Stimulated activated CD4-positive, alpha-beta T cell treated with anti-CD3 and anti-CD28 coated beads, Interleukin-1b, Interleukin-23, amount 100 ng/mL, for 48 hours (primary cell): Measurements from ENCODE around the gene CCL23.
"Not testable (repeated sequence)": the region's sequence is repeated elsewhere in the genome, so short reads cannot be mapped to it uniquely, and the experiment has no call there.

ENCODE experiments used
- DNase-seq: peaks from one replicate; pipeline ENCODE4 v3.0.0-alpha.2; 2020

CCL23 gene

GRCh38 chr17:36017799-36018198 lies at the start of gene CCL23:
TSS of gene CCL23 (minus strand) at chr17:36017972. CDS start at chr17:36017897, 75 bp downstream.
- no peak for DNase-seq

- DNase-seq, result no peak
Measured at GRCh38 chr17:36066365-36066985, 48.7 kb upstream of the CCL23 start.

GRCh38 chr17:36063786-36064541 lies 46.2 kb upstream of the CCL23 start, which contains the start of gene CCL18:
TSS of gene CCL18 (plus strand) at chr17:36064272. CDS start at chr17:36064343, 71 bp downstream.
- DNase-seq, result no peak

GRCh38 chr17:36060816-36061215 lies 43.0 kb upstream of the CCL23 start:
- DNase-seq, result no peak

GRCh38 chr17:36059406-36059805 lies 41.6 kb upstream of the CCL23 start:
- DNase-seq, result no peak

- no peak for DNase-seq
Measured at GRCh38 chr17:36057911-36058310, 40.1 kb upstream of the CCL23 start.

GRCh38 chr17:36055921-36056520 lies 38.2 kb upstream of the CCL23 start:
- DNase-seq, result no peak

GRCh38 chr17:36055171-36055570 lies 37.4 kb upstream of the CCL23 start:
- no peak for DNase-seq

GRCh38 chr17:36049643-36050042 lies 31.9 kb upstream of the CCL23 start:
- no peak for DNase-seq

GRCh38 chr17:36048066-36048465 lies 30.3 kb upstream of the CCL23 start:
- DNase-seq, result no peak

- no peak for DNase-seq
Measured at GRCh38 chr17:36036235-36036634, 18.5 kb upstream of the CCL23 start.

- no peak for DNase-seq
Measured at GRCh38 chr17:36034127-36034526, 16.4 kb upstream of the CCL23 start.

- no peak for DNase-seq
Measured at GRCh38 chr17:36030956-36031355, 13.2 kb upstream of the CCL23 start.

- no peak for DNase-seq
Measured at GRCh38 chr17:36027761-36028160, 10.0 kb upstream of the CCL23 start.

- DNase-seq, result no peak
Measured at GRCh38 chr17:36024106-36024869, 6.5 kb upstream of the CCL23 start.

GRCh38 chr17:36019423-36019822 lies 1.7 kb upstream of the CCL23 start:
- no peak for DNase-seq

GRCh38 chr17:36016555-36016954 lies 1.2 kb downstream of the CCL23 start:
- no peak for DNase-seq

- not testable (repeated sequence) for DNase-seq
Measured at GRCh38 chr17:36015895-36016294, 1.9 kb downstream of the CCL23 start.

GRCh38 chr17:36014946-36015345 lies 2.8 kb downstream of the CCL23 start:
- no peak for DNase-seq

- no peak for DNase-seq
Measured at GRCh38 chr17:36011201-36011600, 6.6 kb downstream of the CCL23 start.

- DNase-seq, result no peak
Measured at GRCh38 chr17:36008998-36009665, 8.6 kb downstream of the CCL23 start.

- no peak for DNase-seq
Measured at GRCh38 chr17:36004594-36005108, 13.1 kb downstream of the CCL23 start.
